GM12875 (cell line): Measurements from ENCODE around the gene SPRED1.
"Not testable (repeated sequence)": the region's sequence is repeated elsewhere in the genome, so short reads cannot be mapped to it uniquely, and the experiment has no call there.

Experiments
- H3K4me3 ChIP-seq: one replicate; pipeline ENCODE4 v1.5.1; 2011; ENCODE audit warnings: low read depth, low read length, control low read depth
- TF ChIP-seq, protein P1 (sequence below): IDR thresholded peaks from 2 replicates; pipeline ENCODE4 v1.5.1; 2011; ENCODE audit warnings: low read depth, mild to moderate bottlenecking, control low read depth, inconsistent platforms, low read length, moderate library complexity, borderline replicate concordance; ENCODE audit not compliant: insufficient read depth

Gene SPRED1

DNA sequence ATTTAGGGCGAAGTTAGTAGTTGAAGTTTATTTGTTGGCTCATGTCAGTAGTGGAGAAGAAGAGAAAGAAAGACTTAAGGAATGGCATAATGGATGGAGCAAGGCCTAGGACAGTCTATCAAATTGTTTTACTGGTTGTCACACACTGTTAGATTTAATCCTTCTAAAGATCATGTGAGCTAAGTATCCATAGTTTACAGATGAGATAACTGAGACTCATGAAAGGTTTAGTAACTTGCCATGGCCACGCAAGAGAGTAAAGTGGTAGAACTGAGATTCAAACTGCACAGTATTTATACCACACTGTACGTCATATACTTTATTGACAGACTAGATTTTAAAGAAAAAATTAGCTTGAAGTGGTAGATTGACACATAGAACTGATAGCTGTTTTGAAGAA is 11.4 kb downstream of the SPRED1 start:
- no peak overlapping the region for H3K4me3 ChIP-seq
- TF ChIP-seq, protein P1, sequence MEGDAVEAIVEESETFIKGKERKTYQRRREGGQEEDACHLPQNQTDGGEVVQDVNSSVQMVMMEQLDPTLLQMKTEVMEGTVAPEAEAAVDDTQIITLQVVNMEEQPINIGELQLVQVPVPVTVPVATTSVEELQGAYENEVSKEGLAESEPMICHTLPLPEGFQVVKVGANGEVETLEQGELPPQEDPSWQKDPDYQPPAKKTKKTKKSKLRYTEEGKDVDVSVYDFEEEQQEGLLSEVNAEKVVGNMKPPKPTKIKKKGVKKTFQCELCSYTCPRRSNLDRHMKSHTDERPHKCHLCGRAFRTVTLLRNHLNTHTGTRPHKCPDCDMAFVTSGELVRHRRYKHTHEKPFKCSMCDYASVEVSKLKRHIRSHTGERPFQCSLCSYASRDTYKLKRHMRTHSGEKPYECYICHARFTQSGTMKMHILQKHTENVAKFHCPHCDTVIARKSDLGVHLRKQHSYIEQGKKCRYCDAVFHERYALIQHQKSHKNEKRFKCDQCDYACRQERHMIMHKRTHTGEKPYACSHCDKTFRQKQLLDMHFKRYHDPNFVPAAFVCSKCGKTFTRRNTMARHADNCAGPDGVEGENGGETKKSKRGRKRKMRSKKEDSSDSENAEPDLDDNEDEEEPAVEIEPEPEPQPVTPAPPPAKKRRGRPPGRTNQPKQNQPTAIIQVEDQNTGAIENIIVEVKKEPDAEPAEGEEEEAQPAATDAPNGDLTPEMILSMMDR, result no peak

DNA sequence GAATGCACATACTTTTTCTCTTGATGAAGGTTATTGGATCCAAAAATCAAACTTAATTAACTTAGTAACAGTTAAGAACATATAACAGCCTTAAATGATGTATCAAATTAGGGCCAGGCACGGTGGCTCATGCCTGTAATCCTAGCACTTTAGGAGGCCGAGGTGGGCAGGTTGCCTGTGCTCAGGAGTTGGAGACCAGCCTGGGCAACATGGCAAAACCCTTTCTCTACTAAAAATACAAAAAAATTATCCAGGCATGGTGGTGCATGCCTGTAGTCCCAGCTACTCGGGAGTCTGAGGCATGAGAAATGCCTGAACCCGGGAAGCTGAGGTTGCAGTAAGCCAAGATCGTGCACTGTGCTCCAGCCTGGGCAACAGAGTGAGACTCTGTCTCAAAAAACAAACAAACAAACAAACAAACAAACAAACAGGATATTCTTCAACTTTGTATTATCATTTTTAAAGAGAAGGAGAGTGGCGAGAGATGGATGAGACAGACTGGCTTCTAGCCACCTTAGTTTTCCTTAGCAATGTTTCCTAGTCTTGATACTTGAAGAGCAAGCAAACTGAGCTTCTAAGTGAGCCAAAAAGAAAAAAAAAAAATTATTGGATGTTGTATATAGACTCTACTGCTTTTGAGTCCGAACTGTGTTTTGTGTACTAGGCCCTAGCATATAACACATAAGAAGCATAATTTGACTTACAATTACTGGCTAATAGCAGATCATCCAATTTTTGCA is 13.8 kb downstream of the SPRED1 start:
- TF ChIP-seq, protein P1, result no peak
- no peak overlapping the region for H3K4me3 ChIP-seq

DNA sequence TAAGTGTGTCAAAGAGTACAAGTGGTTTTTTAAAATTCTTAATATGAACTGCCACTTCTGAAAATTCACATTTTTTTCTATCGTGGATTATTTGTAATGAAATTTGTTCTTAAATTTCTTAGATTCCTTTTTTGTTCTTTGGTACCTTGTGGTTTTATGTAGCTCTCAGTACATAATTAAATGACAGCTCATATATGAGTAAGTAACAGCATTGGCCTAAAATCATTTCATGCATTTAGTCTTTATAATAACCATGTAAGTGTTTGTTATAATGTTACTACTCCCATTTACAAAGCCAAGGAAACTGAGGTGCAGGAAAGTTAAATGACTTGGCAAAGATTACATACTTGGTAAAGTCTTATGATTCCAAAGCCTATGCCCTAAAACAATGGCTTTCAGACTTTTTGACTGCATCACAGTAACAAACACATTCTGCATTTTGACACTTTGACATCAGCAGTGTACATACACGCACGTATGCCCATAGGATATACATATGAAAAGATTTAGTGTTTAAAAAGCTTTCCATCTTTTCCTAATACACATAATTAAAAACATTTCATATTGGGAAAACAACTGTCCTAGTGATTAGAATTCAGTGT is 14.9 kb downstream of the SPRED1 start:
- TF ChIP-seq, protein P1, result no peak
- no peak overlapping the region for H3K4me3 ChIP-seq

DNA sequence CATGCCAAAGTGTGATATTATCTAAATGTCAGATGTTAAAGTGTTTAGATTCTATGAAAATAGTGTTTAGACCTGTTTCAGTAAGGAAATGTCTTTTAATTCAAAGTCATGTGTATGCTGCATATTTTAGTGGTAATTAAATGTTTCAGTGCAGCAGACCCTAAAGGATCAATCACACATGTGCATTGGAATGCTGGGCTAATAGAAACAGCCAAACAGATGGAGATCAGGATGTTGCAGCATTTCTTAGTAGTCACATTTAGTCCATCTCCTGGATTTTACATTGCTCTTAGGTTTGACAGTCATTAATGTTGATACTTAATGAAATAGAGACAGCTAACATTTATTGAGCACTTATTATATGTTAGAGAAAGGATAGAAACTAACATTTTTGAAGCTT is 18.5 kb downstream of the SPRED1 start:
- TF ChIP-seq, protein P1, result no peak

DNA sequence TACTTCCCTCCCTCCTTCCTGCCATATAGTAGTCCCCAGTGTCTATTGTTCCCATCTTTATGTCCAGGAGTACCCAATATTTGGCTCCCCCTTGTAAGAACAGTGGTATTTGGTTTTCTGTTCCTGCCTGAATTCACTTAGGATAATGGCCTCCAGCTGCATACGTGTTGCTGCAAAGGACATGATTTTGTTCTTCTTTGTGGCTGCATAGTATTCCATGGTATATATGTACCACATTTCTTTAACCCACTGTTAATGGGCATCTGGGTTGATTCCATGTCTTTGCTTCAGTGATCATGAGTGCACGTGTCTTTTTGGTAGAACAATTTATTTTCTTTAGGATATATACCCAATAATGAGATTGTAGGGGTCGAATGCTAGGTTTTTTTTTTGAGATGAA is 19.3 kb downstream of the SPRED1 start:
- TF ChIP-seq, protein P1, result no peak
- no peak overlapping the region for H3K4me3 ChIP-seq

More for the DNA sequence above, 18.5 kb downstream of the SPRED1 start:
- H3K4me3 ChIP-seq, result no peak overlapping the region

DNA sequence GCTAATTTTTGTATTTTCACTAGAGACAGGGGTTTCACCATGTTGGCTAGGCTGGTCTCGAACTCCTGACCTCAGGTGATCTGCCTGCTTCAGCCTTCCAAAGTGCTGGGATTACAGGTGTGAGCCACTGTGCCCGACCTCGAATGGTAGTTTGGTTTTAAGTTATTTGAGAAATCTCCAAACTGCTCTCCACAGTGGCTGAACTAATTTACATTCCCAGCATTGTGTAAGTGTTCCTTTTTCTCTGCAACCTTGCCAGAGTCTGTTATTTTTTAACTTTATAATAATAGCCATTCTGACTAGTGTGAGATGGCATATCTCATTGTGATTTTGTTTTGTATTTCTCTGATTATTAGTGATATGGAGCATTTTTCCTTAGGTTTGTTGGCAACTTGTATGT is 19.8 kb downstream of the SPRED1 start:
- H3K4me3 ChIP-seq, result not testable (repeated sequence)

DNA sequence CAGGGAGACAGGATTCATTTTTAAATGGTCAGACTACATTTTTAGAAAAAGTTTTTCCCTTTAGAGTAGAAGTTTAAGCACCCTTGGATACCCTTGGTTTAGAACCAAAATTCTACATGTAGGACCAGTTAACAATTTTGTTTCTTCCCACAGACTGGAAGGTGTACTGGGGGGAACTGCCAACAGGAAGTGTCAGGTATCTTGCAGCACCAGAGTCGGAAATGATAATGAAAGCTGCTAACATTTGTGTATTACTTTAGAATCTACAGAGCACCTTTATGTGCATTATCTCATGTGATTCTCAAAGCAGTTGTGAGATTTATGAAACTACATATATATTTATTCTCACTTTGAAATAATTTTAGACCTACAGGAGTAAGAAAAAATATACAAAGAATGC is 21.5 kb downstream of the SPRED1 start:
- no peak overlapping the region for H3K4me3 ChIP-seq
- TF ChIP-seq, protein P1, result no peak
